ENCODE data around the gene GFAP.
"Not testable (repeated sequence)": the region's sequence is repeated elsewhere in the genome, so short reads cannot be mapped to it uniquely, and the experiment has no call there.

The GFAP gene

GRCh38 chr17:44915321-44915726, at the start of gene GFAP:
Gene GFAP (minus strand): TSS chr17:44915500. CDS start chr17:44915486, 14 bp downstream.
- DNase-seq (ENCODE audit: low read depth in 2 of 2, low spot score in 1 of 2) = no peak

- DNase-seq (ENCODE audit: low read depth in 2 of 2, low spot score in 1 of 2) = no peak
Measured at GRCh38 chr17:44961921-44962350, 46.6 kb upstream of the GFAP start.

GRCh38 chr17:44960691-44961090, 45.4 kb upstream of the GFAP start:
- no peak for DNase-seq (ENCODE audit: low read depth in 2 of 2, low spot score in 1 of 2)

GRCh38 chr17:44959821-44960531, 44.7 kb upstream of the GFAP start:
- peak in 1 of 2 donors; percentile 36 for DNase-seq (ENCODE audit: low read depth in 2 of 2, low spot score in 1 of 2)

GRCh38 chr17:44956998-44957981, 42.0 kb upstream of the GFAP start:
- DNase-seq (ENCODE audit: low read depth in 2 of 2, low spot score in 1 of 2) = no peak

GRCh38 chr17:44955674-44956425, 40.5 kb upstream of the GFAP start:
- DNase-seq (ENCODE audit: low read depth in 2 of 2, low spot score in 1 of 2) = no peak

- no peak for DNase-seq (ENCODE audit: low read depth in 2 of 2, low spot score in 1 of 2)
Measured at GRCh38 chr17:44952946-44953475, 37.7 kb upstream of the GFAP start.

- DNase-seq (ENCODE audit: low read depth in 2 of 2, low spot score in 1 of 2) = no peak
Measured at GRCh38 chr17:44948315-44948795, 33.1 kb upstream of the GFAP start.

- DNase-seq (ENCODE audit: low read depth in 2 of 2, low spot score in 1 of 2) = peak; percentile 71 to 82
Measured at GRCh38 chr17:44947461-44948314, 32.4 kb upstream of the GFAP start, which contains the start of gene KIF18B. Gene KIF18B (minus strand): TSS chr17:44947773. CDS start chr17:44936344, 11,429 bp downstream.

GRCh38 chr17:44945652-44946051, 30.4 kb upstream of the GFAP start:
- DNase-seq (ENCODE audit: low read depth in 2 of 2, low spot score in 1 of 2) = not testable (repeated sequence)

- no peak for DNase-seq (ENCODE audit: low read depth in 2 of 2, low spot score in 1 of 2)
Measured at GRCh38 chr17:44942456-44942855, 27.2 kb upstream of the GFAP start.

- DNase-seq (ENCODE audit: low read depth in 2 of 2, low spot score in 1 of 2) = no peak
Measured at GRCh38 chr17:44941712-44942331, 26.5 kb upstream of the GFAP start.

- DNase-seq (ENCODE audit: low read depth in 2 of 2, low spot score in 1 of 2) = no peak
Measured at GRCh38 chr17:44940768-44941167, 25.5 kb upstream of the GFAP start.

GRCh38 chr17:44940317-44940716, 25.0 kb upstream of the GFAP start:
- DNase-seq (ENCODE audit: low read depth in 2 of 2, low spot score in 1 of 2) = no peak

GRCh38 chr17:44935116-44935515, 19.8 kb upstream of the GFAP start:
- DNase-seq (ENCODE audit: low read depth in 2 of 2, low spot score in 1 of 2) = no peak

- DNase-seq (ENCODE audit: low read depth in 2 of 2, low spot score in 1 of 2) = no peak
Measured at GRCh38 chr17:44934745-44935105, 19.4 kb upstream of the GFAP start.

- DNase-seq (ENCODE audit: low read depth in 2 of 2, low spot score in 1 of 2) = no peak
Measured at GRCh38 chr17:44933824-44934744, 18.8 kb upstream of the GFAP start.

GRCh38 chr17:44932787-44933097, 17.4 kb upstream of the GFAP start:
- no peak for DNase-seq (ENCODE audit: low read depth in 2 of 2, low spot score in 1 of 2)
